SK-N-MC (cell line): ENCODE measurements around the gene ZMIZ2.

ENCODE experiments used
- EZH2 ChIP-seq: fragments of 200-600 bp; sonication (generic); IDR thresholded peaks from one replicate; pipeline ENCODE4 v1.6.1; 2017; ENCODE audit warnings: antibody characterized with exemption
- FOXP2 ChIP-seq: optimal IDR thresholded peaks from 2 replicates; pipeline ENCODE3; 2011; ENCODE audit warnings: mild to moderate bottlenecking, moderate library complexity; ENCODE audit not compliant: insufficient read depth; ENCODE audit errors: extremely low read length, control extremely low read depth
- POLR2AphosphoS5 ChIP-seq: IDR thresholded peaks from 2 replicates; pipeline ENCODE4 v1.6.1; 2012; ENCODE audit warnings: mild to moderate bottlenecking, low read depth, low read length, borderline replicate concordance

DNA sequence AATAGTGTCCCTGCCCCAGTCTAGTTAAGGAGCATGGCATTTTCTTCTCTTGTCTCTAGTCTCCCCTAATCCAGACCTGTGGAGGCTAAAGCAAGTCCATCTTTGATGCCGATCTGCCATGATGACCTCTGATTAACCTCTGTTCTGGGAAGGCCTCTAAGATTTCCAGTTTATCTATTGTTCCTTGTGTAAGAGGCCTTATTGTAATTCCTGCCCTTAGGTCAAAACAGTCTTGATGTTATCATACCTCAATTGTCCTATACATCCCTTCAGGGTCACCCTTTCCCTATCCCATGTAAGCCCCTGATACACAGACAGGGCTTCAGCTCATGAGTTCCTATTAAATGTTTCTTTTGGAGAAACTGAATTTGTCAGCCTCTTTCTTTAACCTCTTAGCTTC is 4.9 kb upstream of the ZMIZ2 start:
- TF ChIP-seq EZH2 = no peak
- TF ChIP-seq POLR2AphosphoS5 = no peak
- no peak for TF ChIP-seq FOXP2
